ENCODE measurements around the gene RNF114. TPM values are rescaled to one million over a fixed set of nuclear protein-coding genes. Genes with fewer than 3 reads are reported as not detected.
A peak's percentile ranks its signal among the peaks of the same experiment; 100 is the strongest.

Gene RNF114
- 10 to 100 TPM; 75.8 TPM for total RNA-seq

GRCh38 chr20:49936153-49937026, at the start of gene RNF114:
TSS of gene RNF114 (plus strand) at chr20:49936397. CDS start at chr20:49936413, 16 bp downstream.
- Mint-ChIP-seq H3K9me3 (no peaks in the 10 kb centered on the region), H3K27me3 (no peaks in the 10 kb centered on the region), H3K4me3 (peak within 1 kb of the TSS; percentile 95), H3K27ac (peak within 1 kb of the TSS; percentile 94), H3K4me1 (peaks cover 26% of the 10 kb centered on the region), H3K36me3 (peaks cover 7% of the 10 kb centered on the region)
- POLR2A ChIA-PET, result interaction anchor here (0.6 to 4.0 kb wide), 8 partner anchors 16 to 1844 kb away, joined by 3 to 32 read pairs (median 4); partner anchors contain the start of gene SPATA2
- DNase-seq, result peak; percentile 93
- ATAC-seq (ENCODE audit: low read depth), result peak; percentile 83

DNA sequence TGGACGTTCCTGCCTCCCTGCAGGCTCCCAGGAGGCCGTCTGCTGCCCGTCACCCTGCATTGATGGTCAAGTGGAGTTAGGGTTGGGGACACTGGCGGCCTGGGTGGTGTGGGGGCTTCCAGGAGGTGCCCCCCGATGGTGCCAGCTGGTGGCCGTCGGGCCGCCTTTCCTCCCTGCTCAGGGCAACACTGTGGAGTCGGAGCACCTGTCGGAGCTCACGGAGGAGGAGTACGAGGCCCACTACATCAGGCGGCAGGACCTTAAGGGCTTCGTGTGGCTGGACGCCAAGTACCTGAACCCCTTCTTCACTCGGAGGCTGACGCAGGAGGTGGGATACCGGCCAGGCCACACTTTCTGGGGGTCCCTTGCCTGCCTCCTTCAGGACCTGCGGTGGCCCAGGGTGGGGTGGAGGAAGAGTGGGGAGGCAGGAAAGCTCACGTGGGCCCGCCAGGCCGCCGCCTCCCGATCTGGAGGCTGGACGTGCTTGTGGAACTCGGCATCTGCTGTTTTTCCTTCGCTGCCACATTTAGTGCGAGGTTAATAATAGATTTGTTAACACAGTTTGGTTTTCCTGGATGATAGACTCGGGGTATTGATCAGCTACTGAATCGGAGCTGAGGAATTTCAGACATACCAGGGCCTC, 49.5 kb upstream of the RNF114 start:
- H3K4me1 Mint-ChIP-seq, result peaks cover 9% of the 10 kb centered on the region
- no peak overlapping the region for H3K27ac Mint-ChIP-seq
- ATAC-seq (ENCODE audit: low read depth), result no peak
- POLR2A ChIA-PET, result interaction anchor here (0.6 kb wide), 1 partner anchor 33 kb away, joined by 3 read pairs; no protein-coding TSS in a partner anchor
- DNase-seq, result no peak
- H3K9me3 Mint-ChIP-seq, result no peaks in the 10 kb centered on the region
- H3K27me3 Mint-ChIP-seq, result no peaks in the 10 kb centered on the region
- H3K4me3 Mint-ChIP-seq, result no peak overlapping the region
- H3K36me3 Mint-ChIP-seq, result peaks cover 12% of the 10 kb centered on the region

DNA sequence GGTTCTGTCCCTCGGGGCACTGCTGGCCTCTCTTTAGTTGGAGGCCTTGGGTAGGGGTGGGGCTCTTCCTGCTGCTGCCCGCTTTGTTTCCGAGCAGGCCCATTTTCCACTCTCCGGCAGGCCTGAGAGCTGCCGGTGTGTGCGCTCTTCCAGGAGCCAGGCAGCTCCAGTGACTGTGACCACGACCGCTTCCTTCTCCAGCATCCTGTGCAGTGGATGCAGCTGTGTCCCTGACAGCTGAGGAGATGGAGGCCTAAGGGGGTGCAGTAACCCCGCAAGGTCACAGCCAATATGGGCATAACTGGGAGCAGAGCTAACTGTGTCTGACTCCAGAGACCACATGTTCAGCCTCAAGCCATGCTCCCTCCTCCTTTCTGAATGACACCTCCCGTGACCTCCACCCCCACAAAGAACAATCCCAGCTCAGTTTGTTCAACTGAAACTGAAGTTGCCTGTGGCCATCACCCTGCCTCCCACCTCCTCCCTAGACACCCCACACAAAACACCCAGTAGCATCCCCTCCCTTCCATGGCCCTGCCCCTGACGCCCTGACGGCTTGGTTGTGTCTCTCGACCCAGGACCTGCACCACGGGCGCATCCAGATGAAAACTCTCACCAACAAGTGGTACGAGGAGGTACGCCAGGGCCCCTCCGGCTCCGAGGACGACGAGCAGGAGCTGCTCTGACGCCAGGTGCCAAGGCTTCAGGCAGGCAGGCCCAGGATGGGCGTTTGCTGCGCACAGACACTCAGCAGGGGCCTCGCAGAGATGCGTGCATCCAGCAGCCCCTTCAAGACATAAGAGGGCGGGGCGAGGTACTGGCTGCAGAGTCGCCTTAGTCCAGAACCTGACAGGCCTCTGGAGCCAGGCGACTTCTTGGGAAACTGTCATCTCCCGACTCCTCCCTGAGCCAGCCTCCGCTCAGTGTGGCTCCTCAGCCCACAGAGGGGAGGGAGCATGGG, 48.7 kb upstream of the RNF114 start:
- H3K9me3 Mint-ChIP-seq, result no peaks in the 10 kb centered on the region
- H3K4me3 Mint-ChIP-seq, result no peak overlapping the region
- H3K27ac Mint-ChIP-seq, result no peak overlapping the region
- peaks cover 9% of the 10 kb centered on the region for H3K4me1 Mint-ChIP-seq
- ATAC-seq (ENCODE audit: low read depth) (no peak), DNase-seq (no peak)
- H3K36me3 Mint-ChIP-seq, result peaks cover 12% of the 10 kb centered on the region
- POLR2A ChIA-PET, result interaction anchor here (0.6 kb wide), 1 partner anchor 34 kb away, joined by 3 read pairs; no protein-coding TSS in a partner anchor
- H3K27me3 Mint-ChIP-seq, result no peaks in the 10 kb centered on the region

DNA sequence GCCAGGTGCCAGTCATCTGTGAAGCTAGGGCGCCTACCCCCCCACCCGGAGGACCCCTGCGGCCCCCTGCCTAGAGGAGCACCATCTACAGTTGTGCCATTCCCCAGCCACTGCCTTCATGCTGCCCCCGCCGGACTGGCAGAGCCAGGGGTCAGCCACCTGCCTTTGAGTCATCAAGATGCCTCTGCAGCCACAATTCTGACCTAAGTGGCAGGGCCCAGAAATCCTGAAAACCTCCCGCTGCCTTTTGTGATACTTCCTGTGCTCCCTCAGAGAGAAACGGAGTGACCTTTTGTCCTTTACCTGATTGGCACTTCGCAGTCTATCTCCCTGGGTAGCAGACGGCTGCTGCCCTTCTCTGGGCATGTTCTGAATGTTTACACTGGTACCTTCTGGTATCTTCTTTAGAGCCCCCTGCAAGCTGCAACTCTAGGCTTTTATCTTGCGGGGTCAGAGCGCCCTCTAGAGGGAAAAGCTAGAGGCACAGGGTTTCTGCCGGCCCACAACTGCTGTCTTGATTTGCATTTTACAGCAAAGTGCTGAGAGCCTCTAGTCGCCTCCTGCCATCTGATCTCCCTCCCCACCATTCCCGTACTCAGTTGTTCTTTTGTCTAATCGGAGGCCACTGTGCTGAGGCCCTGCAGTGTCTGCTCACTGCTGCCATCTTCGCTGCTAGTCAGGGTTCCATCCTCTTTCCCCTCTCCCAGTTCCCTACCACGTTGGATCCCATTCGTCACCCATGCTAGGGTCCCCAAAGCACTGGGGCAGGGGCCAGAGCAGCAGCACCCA, 47.8 kb upstream of the RNF114 start:
- H3K27ac Mint-ChIP-seq, result no peak overlapping the region

DNA sequence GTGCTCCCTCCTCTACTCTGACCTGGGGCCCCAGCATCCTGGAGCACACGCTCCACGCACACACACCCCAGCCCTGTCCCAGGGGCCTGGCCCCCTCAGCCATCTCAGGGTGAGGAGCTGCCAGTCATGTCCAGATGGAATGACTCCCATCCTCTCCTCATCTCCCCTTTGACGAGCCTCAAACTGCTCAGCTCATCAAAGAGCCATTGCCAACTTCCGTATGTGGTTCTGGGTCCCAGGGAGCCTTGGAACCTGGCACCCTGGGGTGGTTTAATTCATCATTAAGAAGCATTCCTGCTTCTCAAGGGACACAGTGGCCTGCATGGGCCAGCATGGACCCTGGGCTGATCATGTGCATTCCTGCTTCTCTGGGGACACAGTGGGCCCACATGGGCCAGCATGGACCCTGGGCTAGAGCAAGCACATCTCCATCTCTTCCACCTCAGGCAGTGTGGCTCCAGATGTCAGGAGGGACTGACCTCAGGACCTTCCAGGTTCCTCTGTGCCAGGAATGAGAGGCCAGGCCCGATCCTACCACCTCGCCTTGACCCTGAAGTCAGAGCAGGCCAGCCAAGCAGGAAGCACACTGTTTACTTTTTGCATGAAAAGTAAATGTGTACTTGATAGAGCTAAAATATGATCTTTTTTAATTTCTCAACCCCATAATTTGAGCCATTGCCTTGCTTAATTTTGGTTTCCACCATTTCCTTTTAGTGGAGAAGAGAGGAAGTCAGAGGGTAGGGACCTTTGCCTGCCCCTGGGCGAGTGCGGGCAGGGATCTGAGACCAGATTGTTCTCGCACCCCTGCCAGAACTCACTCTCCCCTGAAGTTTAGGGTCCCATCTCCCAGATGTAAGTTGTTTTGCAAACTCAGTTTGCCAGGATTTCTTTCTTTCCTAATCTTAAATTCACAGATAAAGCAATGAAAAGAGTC, 46.9 kb upstream of the RNF114 start:
- DNase-seq (no peak), ATAC-seq (ENCODE audit: low read depth) (no peak)
- Mint-ChIP-seq H3K9me3 (no peaks in the 10 kb centered on the region), H3K4me1 (peaks cover 20% of the 10 kb centered on the region), H3K36me3 (peaks cover 12% of the 10 kb centered on the region), H3K27me3 (no peaks in the 10 kb centered on the region), H3K4me3 (no peak overlapping the region), H3K27ac (peak overlapping the region; percentile 12)
- POLR2A ChIA-PET, result interaction anchor here (0.6 kb wide), 1 partner anchor 17 kb away, joined by 4 read pairs; no protein-coding TSS in a partner anchor

More for the DNA sequence above, 47.8 kb upstream of the RNF114 start:
- peaks cover 12% of the 10 kb centered on the region for H3K36me3 Mint-ChIP-seq
- DNase-seq (peak; percentile 59), ATAC-seq (ENCODE audit: low read depth) (no peak)
- H3K4me1 Mint-ChIP-seq, result peaks cover 12% of the 10 kb centered on the region
- no peaks in the 10 kb centered on the region for H3K9me3 Mint-ChIP-seq
- no peaks in the 10 kb centered on the region for H3K27me3 Mint-ChIP-seq
- POLR2A ChIA-PET, result no interaction called here
- no peak overlapping the region for H3K4me3 Mint-ChIP-seq

- POLR2A ChIA-PET, result no interaction called here
- H3K27me3 Mint-ChIP-seq, result no peaks in the 10 kb centered on the region
- peaks cover 22% of the 10 kb centered on the region for H3K4me1 Mint-ChIP-seq
- H3K27ac Mint-ChIP-seq, result peak overlapping the region; percentile 12
- ATAC-seq (ENCODE audit: low read depth) (no peak), DNase-seq (no peak)
- H3K36me3 Mint-ChIP-seq, result peaks cover 10% of the 10 kb centered on the region
- H3K9me3 Mint-ChIP-seq, result no peaks in the 10 kb centered on the region
- no peak overlapping the region for H3K4me3 Mint-ChIP-seq
Measured at GRCh38 chr20:49889935-49890333, 46.3 kb upstream of the RNF114 start.

- Mint-ChIP-seq H3K4me1 (peaks cover 22% of the 10 kb centered on the region), H3K9me3 (no peaks in the 10 kb centered on the region), H3K27ac (no peak overlapping the region), H3K27me3 (no peaks in the 10 kb centered on the region), H3K36me3 (peaks cover 10% of the 10 kb centered on the region), H3K4me3 (no peak overlapping the region)
- POLR2A ChIA-PET, result no interaction called here
- ATAC-seq (ENCODE audit: low read depth), result no peak
- DNase-seq, result no peak
Measured at GRCh38 chr20:49890471-49891361, 45.5 kb upstream of the RNF114 start.

- H3K9me3 Mint-ChIP-seq, result no peaks in the 10 kb centered on the region
- H3K4me1 Mint-ChIP-seq, result peaks cover 22% of the 10 kb centered on the region
- no peak for ATAC-seq (ENCODE audit: low read depth)
- no peak for DNase-seq
- no peak overlapping the region for H3K4me3 Mint-ChIP-seq
- peaks cover 8% of the 10 kb centered on the region for H3K36me3 Mint-ChIP-seq
- H3K27ac Mint-ChIP-seq, result no peak overlapping the region
- POLR2A ChIA-PET, result no interaction called here
- no peaks in the 10 kb centered on the region for H3K27me3 Mint-ChIP-seq
Measured at GRCh38 chr20:49891476-49892110, 44.6 kb upstream of the RNF114 start.

DNA sequence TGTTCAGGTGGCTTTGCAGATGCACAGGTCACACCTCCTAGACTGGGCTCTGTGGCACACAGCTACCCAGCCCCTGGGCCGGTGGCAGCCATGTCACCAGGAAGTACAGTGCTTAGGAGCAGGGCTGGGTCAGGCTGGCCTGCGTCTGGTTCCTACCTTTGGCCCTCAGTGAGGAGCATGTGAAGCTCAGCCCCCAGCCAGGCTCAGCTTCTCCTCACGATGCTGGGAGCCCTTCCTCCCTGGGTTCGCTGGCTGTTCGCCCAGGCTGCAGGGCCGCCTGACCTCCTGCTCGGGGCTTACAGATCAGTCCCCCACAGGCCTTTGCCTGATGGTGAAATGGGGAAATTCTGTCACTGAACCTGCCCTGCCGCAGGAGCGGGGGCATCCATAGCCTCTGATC, 43.9 kb upstream of the RNF114 start:
- H3K27ac Mint-ChIP-seq, result no peak overlapping the region
- peaks cover 8% of the 10 kb centered on the region for H3K36me3 Mint-ChIP-seq
- no peak overlapping the region for H3K4me3 Mint-ChIP-seq
- no peak for DNase-seq
- H3K9me3 Mint-ChIP-seq, result no peaks in the 10 kb centered on the region
- no peak for ATAC-seq (ENCODE audit: low read depth)
- no peaks in the 10 kb centered on the region for H3K27me3 Mint-ChIP-seq
- POLR2A ChIA-PET, result no interaction called here
- peaks cover 22% of the 10 kb centered on the region for H3K4me1 Mint-ChIP-seq

DNA sequence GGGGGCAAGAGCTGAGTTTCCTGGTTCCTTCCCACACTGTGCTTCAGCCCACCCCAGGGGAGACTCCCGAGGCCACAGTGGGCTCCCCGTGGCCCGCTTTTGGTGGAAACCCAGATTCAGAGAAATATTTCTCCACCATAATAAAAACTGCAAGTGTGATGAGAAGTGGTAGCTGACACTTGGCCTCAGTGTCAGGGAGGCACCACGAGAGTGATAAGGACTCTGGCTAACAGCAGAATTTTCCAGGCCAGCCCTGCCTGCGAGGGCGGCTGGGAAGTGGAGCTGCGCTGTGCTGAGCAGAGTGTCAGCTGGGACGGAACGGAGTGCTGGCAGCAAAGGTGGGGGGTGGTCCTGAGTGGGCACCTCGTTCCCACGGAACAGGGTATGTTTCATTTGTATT, 43.4 kb upstream of the RNF114 start:
- POLR2A ChIA-PET, result no interaction called here
- no peaks in the 10 kb centered on the region for H3K27me3 Mint-ChIP-seq
- peaks cover 22% of the 10 kb centered on the region for H3K4me1 Mint-ChIP-seq
- no peaks in the 10 kb centered on the region for H3K9me3 Mint-ChIP-seq
- ATAC-seq (ENCODE audit: low read depth) (no peak), DNase-seq (no peak)
- no peak overlapping the region for H3K27ac Mint-ChIP-seq
- H3K4me3 Mint-ChIP-seq, result no peak overlapping the region
- H3K36me3 Mint-ChIP-seq, result peaks cover 7% of the 10 kb centered on the region

Data from activated naive CD8-positive, alpha-beta T cell treated with anti-CD3 and anti-CD28 coated beads, Interleukin-2, amount 10 ng/mL, durations not matched to agents 7 days and 5 days (primary cell).